Neural progenitor cell (in vitro differentiated cells): ENCODE data around the gene GSK3A.

Experiments used
- CTCF ChIP-seq: fragments of 200-600 bp; sonication (generic); IDR thresholded peaks from 2 replicates; pipeline ENCODE4 v1.5.1; 2017; ENCODE audit warnings: antibody characterized with exemption, mild to moderate bottlenecking
- EZH2 ChIP-seq: fragments of 200-600 bp; sonication (generic); IDR thresholded peaks from 2 replicates; pipeline ENCODE4 v1.6.1; 2017; ENCODE audit warnings: antibody characterized with exemption, mild to moderate bottlenecking, moderate library complexity

DNA sequence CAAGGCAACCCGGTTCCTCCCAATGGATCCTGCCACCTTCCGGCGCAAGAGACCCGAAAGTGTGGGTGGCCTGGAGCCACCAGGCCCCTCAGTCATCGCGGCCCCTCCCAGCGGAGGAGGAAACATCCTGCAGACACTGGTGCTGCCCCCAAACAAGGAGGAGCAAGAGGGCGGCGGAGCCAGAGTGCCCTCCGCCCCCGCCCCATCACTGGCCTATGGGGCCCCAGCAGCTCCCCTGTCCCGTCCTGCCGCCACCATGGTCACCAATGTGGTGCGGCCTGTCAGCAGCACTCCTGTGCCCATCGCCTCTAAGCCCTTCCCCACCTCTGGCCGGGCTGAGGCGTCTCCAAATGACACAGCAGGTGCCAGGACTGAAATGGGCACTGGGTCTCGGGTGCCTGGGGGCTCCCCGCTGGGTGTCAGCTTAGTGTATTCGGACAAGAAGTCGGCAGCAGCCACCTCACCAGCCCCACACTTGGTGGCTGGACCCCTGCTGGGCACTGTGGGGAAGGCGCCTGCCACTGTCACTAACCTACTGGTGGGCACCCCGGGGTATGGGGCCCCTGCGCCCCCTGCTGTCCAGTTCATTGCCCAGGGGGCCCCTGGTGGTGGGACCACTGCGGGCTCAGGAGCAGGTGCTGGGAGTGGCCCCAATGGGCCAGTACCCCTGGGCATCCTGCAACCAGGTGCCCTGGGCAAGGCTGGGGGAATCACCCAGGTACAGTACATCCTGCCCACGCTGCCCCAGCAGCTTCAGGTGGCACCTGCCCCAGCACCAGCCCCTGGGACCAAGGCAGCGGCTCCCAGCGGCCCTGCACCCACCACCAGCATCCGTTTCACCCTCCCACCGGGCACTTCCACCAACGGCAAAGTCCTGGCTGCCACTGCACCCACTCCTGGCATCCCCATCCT lies 48.4 kb upstream of the GSK3A start:
- TF ChIP-seq CTCF = peak; percentile 31
- no peak for TF ChIP-seq EZH2
